HG02938 (cell line): ENCODE data around the gene CARD8.
A peak's percentile ranks its signal among the peaks of the same experiment; 100 is the strongest.
"Not testable (repeated sequence)": the region's sequence is repeated elsewhere in the genome, so short reads cannot be mapped to it uniquely, and the experiment has no call there.

ENCODE experiments used
- ATAC-seq: cut with Tn5 transposase; IDR thresholded peaks from one replicate; pipeline ENCODE4 v1.9.1; 2021; ENCODE audit warnings: mild to moderate bottlenecking, moderate library complexity; ENCODE audit not compliant: unreplicated experiment

Gene CARD8

GRCh38 chr19:48255376-48256303, at the start of gene CARD8:
TSS of gene CARD8 (minus strand) at chr19:48255912. CDS start at chr19:48241020, 14,892 bp downstream.
- peak; percentile 41 for ATAC-seq

GRCh38 chr19:48303866-48304265, 48.2 kb upstream of the CARD8 start:
- no peak for ATAC-seq

GRCh38 chr19:48303367-48303766, 47.7 kb upstream of the CARD8 start:
- ATAC-seq, result no peak

- no peak for ATAC-seq
Observed at GRCh38 chr19:48302600-48302959, 46.9 kb upstream of the CARD8 start.

GRCh38 chr19:48301886-48302599, 46.3 kb upstream of the CARD8 start:
- no peak for ATAC-seq

- ATAC-seq, result no peak
Observed at GRCh38 chr19:48297975-48298374, 42.3 kb upstream of the CARD8 start.

GRCh38 chr19:48296963-48297734, 41.4 kb upstream of the CARD8 start:
- ATAC-seq, result no peak

- no peak for ATAC-seq
Observed at GRCh38 chr19:48295458-48295857, 39.7 kb upstream of the CARD8 start.

GRCh38 chr19:48292798-48293197, 37.1 kb upstream of the CARD8 start:
- ATAC-seq, result no peak

GRCh38 chr19:48291489-48291815, 35.7 kb upstream of the CARD8 start:
- not testable (repeated sequence) for ATAC-seq

- no peak for ATAC-seq
Observed at GRCh38 chr19:48290771-48291488, 35.2 kb upstream of the CARD8 start.

GRCh38 chr19:48290401-48290770, 34.7 kb upstream of the CARD8 start:
- ATAC-seq, result no peak

GRCh38 chr19:48287748-48288147, 32.0 kb upstream of the CARD8 start:
- no peak for ATAC-seq

- ATAC-seq, result no peak
Observed at GRCh38 chr19:48284896-48285295, 29.2 kb upstream of the CARD8 start.

GRCh38 chr19:48283908-48284307, 28.2 kb upstream of the CARD8 start:
- ATAC-seq, result no peak

GRCh38 chr19:48279747-48280146, 24.0 kb upstream of the CARD8 start:
- ATAC-seq, result no peak

GRCh38 chr19:48274938-48275337, 19.2 kb upstream of the CARD8 start:
- ATAC-seq, result no peak

GRCh38 chr19:48274173-48274572, 18.5 kb upstream of the CARD8 start:
- no peak for ATAC-seq

- ATAC-seq, result no peak
Observed at GRCh38 chr19:48271531-48272151, 15.9 kb upstream of the CARD8 start.

- ATAC-seq, result not testable (repeated sequence)
Observed at GRCh38 chr19:48269617-48270026, 13.9 kb upstream of the CARD8 start.
